NT2/D1 (cell line): Measurements from ENCODE around the gene DCTPP1.

Source experiments
- YY1 ChIP-seq: IDR thresholded peaks from 2 replicates; pipeline ENCODE4 v1.6.1; 2011; ENCODE audit not compliant: insufficient read length, insufficient read depth
- ZNF274 ChIP-seq: IDR thresholded peaks from 2 replicates; pipeline ENCODE4 v1.6.1; 2011; ENCODE audit warnings: mild to moderate bottlenecking, low read depth, low read length

- no peak for TF ChIP-seq YY1
- TF ChIP-seq ZNF274 = no peak
These were observed 53.3 kb downstream of the DCTPP1 start for GRCh38 chr16:30376461-30376902.
